Fibroblast of lung (primary cell): Measurements from ENCODE around the gene ADAM10.

Experiments used
- CTCF ChIP-seq, 2 donors: IDR thresholded peaks in 1 of 2; conservative IDR thresholded peaks in 1 of 2; 1 replicate in 1 of 2; 2 replicates in 1 of 2; pipeline ENCODE4 v1.5.1; 2011 to 2012; ENCODE audit warnings: low read length in 2 of 2, control low read depth in 1 of 2, inconsistent platforms in 1 of 2, low read depth in 1 of 2, mild to moderate bottlenecking in 1 of 2
- EZH2 ChIP-seq: IDR thresholded peaks from 2 replicates; pipeline ENCODE4 v1.5.1; 2012; ENCODE audit warnings: low read length, control low read depth, mild to moderate bottlenecking; ENCODE audit errors: missing control alignments

DNA sequence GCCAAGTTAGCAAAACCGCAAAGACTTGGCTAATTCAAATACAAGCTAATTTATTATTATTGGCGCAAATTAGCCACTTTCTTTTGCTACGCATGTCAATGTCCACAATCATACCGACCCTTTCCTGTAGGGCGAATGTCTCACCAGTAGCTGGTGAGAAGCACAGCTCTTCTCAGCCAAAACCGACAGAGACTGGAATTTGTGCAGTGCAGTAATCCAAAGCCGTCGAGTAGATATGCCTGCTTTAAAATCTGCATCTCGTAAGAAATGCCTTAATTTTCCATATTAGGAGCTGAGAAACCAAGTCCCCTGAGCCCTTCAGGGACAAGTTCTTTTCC, 21.0 kb upstream of the ADAM10 start:
- TF ChIP-seq CTCF (conservative IDR thresholded peaks at IDR 0.05 in 1 of 2, IDR thresholded peaks at IDR 0.05 in 1 of 2; ENCODE audit: low read depth in 1 of 2, low read length in 2 of 2) = peak in 1 of 2 donors; percentile 18
- no peak for TF ChIP-seq EZH2
